Measurements from ENCODE around the gene SCN11A.

DNA sequence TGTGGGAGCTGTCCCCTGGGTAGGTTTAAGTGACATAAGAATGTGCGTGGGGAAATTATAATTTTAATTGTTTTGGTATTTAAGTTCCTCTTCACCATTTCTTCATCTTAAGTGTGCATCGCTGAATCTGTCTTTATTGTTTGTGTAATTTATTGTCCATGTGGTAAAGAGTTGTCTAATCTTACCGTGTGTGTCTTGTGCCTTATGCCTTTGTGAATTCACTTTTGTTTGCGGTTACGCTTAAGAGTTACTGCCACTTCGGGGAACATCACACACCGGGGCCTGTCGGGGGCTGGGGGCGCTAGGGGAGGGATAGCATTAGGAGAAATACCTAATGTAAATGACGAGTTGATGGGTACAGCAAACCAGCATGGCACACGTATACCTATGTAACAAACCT is 839 bp upstream of the SCN11A start:
- no peak for TF ChIP-seq CTCF (conservative IDR thresholded peaks at IDR 0.05; ENCODE audit: low read depth, low read length)
- no peak for TF ChIP-seq EZH2 (IDR thresholded peaks at IDR 0.05; ENCODE audit: borderline replicate concordance, low read depth, low read length, poor library complexity, severe bottlenecking)

All from A673 (cell line).